GM19468 (cell line): ENCODE measurements around the gene PHF21A.

Experiments used
- ATAC-seq: cut with Tn5 transposase; IDR thresholded peaks from one replicate; pipeline ENCODE4 v1.9.1; 2021; ENCODE audit warnings: mild to moderate bottlenecking, moderate library complexity, moderate number of reproducible peaks; ENCODE audit not compliant: unreplicated experiment; ENCODE audit errors: extremely low read depth

The PHF21A gene

GRCh38 chr11:46099963-46100316 is 21.3 kb downstream of the PHF21A start:
- no peak for ATAC-seq

GRCh38 chr11:46090375-46090774 is 30.9 kb downstream of the PHF21A start:
- no peak for ATAC-seq

GRCh38 chr11:46079662-46080061 is 41.6 kb downstream of the PHF21A start:
- ATAC-seq: no peak

- ATAC-seq: no peak
These were observed 45.3 kb downstream of the PHF21A start for GRCh38 chr11:46075928-46076327.

- no peak for ATAC-seq
These were observed 46.1 kb downstream of the PHF21A start for GRCh38 chr11:46075168-46075567.

- no peak for ATAC-seq
These were observed 47.6 kb downstream of the PHF21A start for GRCh38 chr11:46073632-46074031.

GRCh38 chr11:46072172-46072964 is 48.9 kb downstream of the PHF21A start:
- ATAC-seq: no peak

- no peak for ATAC-seq
These were observed 50.2 kb downstream of the PHF21A start for GRCh38 chr11:46071091-46071490.

GRCh38 chr11:46069595-46069994 is 51.7 kb downstream of the PHF21A start:
- no peak for ATAC-seq

GRCh38 chr11:46066335-46066734 is 54.9 kb downstream of the PHF21A start:
- ATAC-seq: no peak

- ATAC-seq: no peak
These were observed 55.6 kb downstream of the PHF21A start for GRCh38 chr11:46065681-46066080.

GRCh38 chr11:46064221-46064620 is 57.0 kb downstream of the PHF21A start:
- no peak for ATAC-seq

GRCh38 chr11:46063138-46063537 is 58.1 kb downstream of the PHF21A start:
- ATAC-seq: no peak

- ATAC-seq: no peak
These were observed 61.2 kb downstream of the PHF21A start for GRCh38 chr11:46060013-46060412.

GRCh38 chr11:46057489-46057888 is 63.8 kb downstream of the PHF21A start:
- no peak for ATAC-seq

GRCh38 chr11:46055371-46055770 is 65.9 kb downstream of the PHF21A start:
- no peak for ATAC-seq

- no peak for ATAC-seq
These were observed 70.2 kb downstream of the PHF21A start for GRCh38 chr11:46051102-46051501.

GRCh38 chr11:46050662-46051061 is 70.6 kb downstream of the PHF21A start:
- no peak for ATAC-seq

GRCh38 chr11:46050003-46050461 is 71.2 kb downstream of the PHF21A start:
- ATAC-seq: no peak

GRCh38 chr11:46049325-46049897 is 71.8 kb downstream of the PHF21A start:
- no peak for ATAC-seq

GRCh38 chr11:46048198-46048597 is 73.1 kb downstream of the PHF21A start:
- ATAC-seq: no peak

GRCh38 chr11:46047520-46047919 is 73.7 kb downstream of the PHF21A start:
- no peak for ATAC-seq
